GM23338 (cell line): ENCODE results near the gene NKAIN2.

Experiments
- CREB1 ChIP-seq: fragments of 250-450 bp; sonication (Bioruptor Pico); IDR thresholded peaks from 2 replicates; pipeline ENCODE4 v1.5.0; 2020; ENCODE audit warnings: low read depth, mild to moderate bottlenecking, moderate library complexity
- CTCF ChIP-seq, 2 experiments: fragments of 200-600 bp in 1 of 2; sonication (generic) in 1 of 2; conservative IDR thresholded peaks; 2 replicates each; pipeline versions ENCODE4 v1.5.1 to v1.6.1; 2016 to 2017; ENCODE audit warnings: antibody characterized with exemption in 2 of 2, low read depth in 2 of 2, mild to moderate bottlenecking in 2 of 2, moderate library complexity in 1 of 2
- ETS1 ChIP-seq: IDR thresholded peaks from 2 replicates; pipeline ENCODE4 v1.6.1; 2016; ENCODE audit warnings: antibody characterized with exemption
- EZH2 ChIP-seq: fragments of 200-600 bp; sonication (generic); IDR thresholded peaks from one replicate; pipeline ENCODE4 v1.8.0; 2017; ENCODE audit warnings: antibody characterized with exemption, mild to moderate bottlenecking, low read depth; ENCODE audit not compliant: unreplicated experiment
- EZH2phosphoT487 ChIP-seq: fragments of 200-600 bp; sonication (generic); IDR thresholded peaks from one replicate; pipeline ENCODE4 v1.8.1; 2018; ENCODE audit warnings: antibody characterized with exemption; ENCODE audit not compliant: unreplicated experiment
- JUNB ChIP-seq: IDR thresholded peaks from one replicate; pipeline ENCODE4 v1.6.1; 2016; ENCODE audit warnings: antibody characterized with exemption; ENCODE audit not compliant: unreplicated experiment
- NANOG ChIP-seq: IDR thresholded peaks from 2 replicates; pipeline ENCODE4 v1.6.1; 2016; ENCODE audit warnings: antibody characterized with exemption, borderline replicate concordance
- POLR2AphosphoS5 ChIP-seq: IDR thresholded peaks from 2 replicates; pipeline ENCODE4 v1.6.1; 2016; ENCODE audit warnings: antibody characterized with exemption, low read depth
- REST ChIP-seq: IDR thresholded peaks from one replicate; pipeline ENCODE4 v1.6.1; 2018; ENCODE audit warnings: antibody characterized with exemption; ENCODE audit not compliant: unreplicated experiment
- STAT1 ChIP-seq: IDR thresholded peaks from one replicate; pipeline ENCODE4 v1.6.1; 2016; ENCODE audit warnings: antibody characterized with exemption; ENCODE audit not compliant: unreplicated experiment
- ZNF114 ChIP-seq: fragments of 250-450 bp; sonication (Bioruptor Pico); IDR thresholded peaks from 2 replicates; pipeline ENCODE4 v1.5.0; 2020; ENCODE audit warnings: mild to moderate bottlenecking, moderate library complexity
- ZNF331 ChIP-seq: fragments of 250-450 bp; sonication (Bioruptor Pico); IDR thresholded peaks from 2 replicates; pipeline ENCODE4 v1.5.0; 2020; ENCODE audit warnings: low read depth, mild to moderate bottlenecking, moderate library complexity
- TF ChIP-seq, protein P1 (sequence below): fragments of 250-450 bp; sonication (Bioruptor Pico); IDR thresholded peaks from 2 replicates; pipeline ENCODE4 v1.5.0; 2020; ENCODE audit warnings: mild to moderate bottlenecking, moderate library complexity

GRCh38 chr6:123879749-123880148 lies 76.1 kb downstream of the NKAIN2 start:
- TF ChIP-seq CTCF (conservative IDR thresholded peaks at IDR 0.05; ENCODE audit: low read depth in 2 of 2) (no peak), EZH2phosphoT487 (no peak), REST (no peak), POLR2AphosphoS5 (no peak), EZH2 (no peak), JUNB (no peak), ZNF114 (CRISPR knock-in tag) (no peak), CREB1 (no peak), ETS1 (no peak), ZNF331 (CRISPR knock-in tag) (no peak), NANOG (no peak), STAT1 (no peak)
- TF ChIP-seq, protein P1, sequence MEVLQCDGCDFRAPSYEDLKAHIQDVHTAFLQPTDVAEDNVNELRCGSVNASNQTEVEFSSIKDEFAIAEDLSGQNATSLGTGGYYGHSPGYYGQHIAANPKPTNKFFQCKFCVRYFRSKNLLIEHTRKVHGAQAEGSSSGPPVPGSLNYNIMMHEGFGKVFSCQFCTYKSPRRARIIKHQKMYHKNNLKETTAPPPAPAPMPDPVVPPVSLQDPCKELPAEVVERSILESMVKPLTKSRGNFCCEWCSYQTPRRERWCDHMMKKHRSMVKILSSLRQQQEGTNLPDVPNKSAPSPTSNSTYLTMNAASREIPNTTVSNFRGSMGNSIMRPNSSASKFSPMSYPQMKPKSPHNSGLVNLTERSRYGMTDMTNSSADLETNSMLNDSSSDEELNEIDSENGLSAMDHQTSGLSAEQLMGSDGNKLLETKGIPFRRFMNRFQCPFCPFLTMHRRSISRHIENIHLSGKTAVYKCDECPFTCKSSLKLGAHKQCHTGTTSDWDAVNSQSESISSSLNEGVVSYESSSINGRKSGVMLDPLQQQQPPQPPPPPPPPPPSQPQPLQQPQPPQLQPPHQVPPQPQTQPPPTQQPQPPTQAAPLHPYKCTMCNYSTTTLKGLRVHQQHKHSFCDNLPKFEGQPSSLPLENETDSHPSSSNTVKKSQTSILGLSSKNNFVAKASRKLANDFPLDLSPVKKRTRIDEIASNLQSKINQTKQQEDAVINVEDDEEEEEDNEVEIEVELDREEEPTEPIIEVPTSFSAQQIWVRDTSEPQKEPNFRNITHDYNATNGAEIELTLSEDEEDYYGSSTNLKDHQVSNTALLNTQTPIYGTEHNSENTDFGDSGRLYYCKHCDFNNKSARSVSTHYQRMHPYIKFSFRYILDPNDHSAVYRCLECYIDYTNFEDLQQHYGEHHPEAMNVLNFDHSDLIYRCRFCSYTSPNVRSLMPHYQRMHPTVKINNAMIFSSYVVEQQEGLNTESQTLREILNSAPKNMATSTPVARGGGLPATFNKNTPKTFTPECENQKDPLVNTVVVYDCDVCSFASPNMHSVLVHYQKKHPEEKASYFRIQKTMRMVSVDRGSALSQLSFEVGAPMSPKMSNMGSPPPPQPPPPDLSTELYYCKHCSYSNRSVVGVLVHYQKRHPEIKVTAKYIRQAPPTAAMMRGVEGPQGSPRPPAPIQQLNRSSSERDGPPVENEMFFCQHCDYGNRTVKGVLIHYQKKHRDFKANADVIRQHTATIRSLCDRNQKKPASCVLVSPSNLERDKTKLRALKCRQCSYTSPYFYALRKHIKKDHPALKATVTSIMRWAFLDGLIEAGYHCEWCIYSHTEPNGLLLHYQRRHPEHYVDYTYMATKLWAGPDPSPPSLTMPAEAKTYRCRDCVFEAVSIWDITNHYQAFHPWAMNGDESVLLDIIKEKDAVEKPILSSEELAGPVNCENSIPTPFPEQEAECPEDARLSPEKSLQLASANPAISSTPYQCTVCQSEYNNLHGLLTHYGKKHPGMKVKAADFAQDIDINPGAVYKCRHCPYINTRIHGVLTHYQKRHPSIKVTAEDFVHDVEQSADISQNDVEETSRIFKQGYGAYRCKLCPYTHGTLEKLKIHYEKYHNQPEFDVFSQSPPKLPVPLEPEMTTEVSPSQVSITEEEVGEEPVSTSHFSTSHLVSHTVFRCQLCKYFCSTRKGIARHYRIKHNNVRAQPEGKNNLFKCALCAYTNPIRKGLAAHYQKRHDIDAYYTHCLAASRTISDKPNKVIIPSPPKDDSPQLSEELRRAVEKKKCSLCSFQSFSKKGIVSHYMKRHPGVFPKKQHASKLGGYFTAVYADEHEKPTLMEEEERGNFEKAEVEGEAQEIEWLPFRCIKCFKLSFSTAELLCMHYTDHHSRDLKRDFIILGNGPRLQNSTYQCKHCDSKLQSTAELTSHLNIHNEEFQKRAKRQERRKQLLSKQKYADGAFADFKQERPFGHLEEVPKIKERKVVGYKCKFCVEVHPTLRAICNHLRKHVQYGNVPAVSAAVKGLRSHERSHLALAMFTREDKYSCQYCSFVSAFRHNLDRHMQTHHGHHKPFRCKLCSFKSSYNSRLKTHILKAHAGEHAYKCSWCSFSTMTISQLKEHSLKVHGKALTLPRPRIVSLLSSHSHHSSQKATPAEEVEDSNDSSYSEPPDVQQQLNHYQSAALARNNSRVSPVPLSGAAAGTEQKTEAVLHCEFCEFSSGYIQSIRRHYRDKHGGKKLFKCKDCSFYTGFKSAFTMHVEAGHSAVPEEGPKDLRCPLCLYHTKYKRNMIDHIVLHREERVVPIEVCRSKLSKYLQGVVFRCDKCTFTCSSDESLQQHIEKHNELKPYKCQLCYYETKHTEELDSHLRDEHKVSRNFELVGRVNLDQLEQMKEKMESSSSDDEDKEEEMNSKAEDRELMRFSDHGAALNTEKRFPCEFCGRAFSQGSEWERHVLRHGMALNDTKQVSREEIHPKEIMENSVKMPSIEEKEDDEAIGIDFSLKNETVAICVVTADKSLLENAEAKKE (CRISPR knock-in tag) = no peak
